Activated CD8-positive, alpha-beta memory T cell treated with anti-CD3 and anti-CD28 coated beads for 1 hour (primary cell): ENCODE results near the gene MKNK2.
"Not testable (repeated sequence)": the region's sequence is repeated elsewhere in the genome, so short reads cannot be mapped to it uniquely, and the experiment has no call there.

Source experiments
- DNase-seq, 2 donors: peaks; one replicate each; pipeline ENCODE4 v3.0.0-alpha.2; 2020; ENCODE audit warnings: low read depth in 1 of 2; ENCODE audit errors: extremely low read depth in 1 of 2

Gene MKNK2

GRCh38 chr19:2044709-2045500 lies 6.1 kb downstream of the MKNK2 start:
- DNase-seq = no peak

GRCh38 chr19:2043961-2044708 lies 6.9 kb downstream of the MKNK2 start:
- DNase-seq = no peak

GRCh38 chr19:2043251-2043641 lies 7.8 kb downstream of the MKNK2 start:
- DNase-seq = no peak

- no peak for DNase-seq
Measured at GRCh38 chr19:2042485-2043250, 8.4 kb downstream of the MKNK2 start.

GRCh38 chr19:2041683-2042484 lies 9.2 kb downstream of the MKNK2 start:
- peak; percentile 98 to 100 for DNase-seq

- no peak for DNase-seq
Measured at GRCh38 chr19:2041433-2041682, 9.7 kb downstream of the MKNK2 start.

- DNase-seq = no peak
Measured at GRCh38 chr19:2040647-2041432, 10.2 kb downstream of the MKNK2 start.

GRCh38 chr19:2039959-2040646 lies 10.9 kb downstream of the MKNK2 start:
- no peak for DNase-seq

GRCh38 chr19:2039089-2039958 lies 11.7 kb downstream of the MKNK2 start:
- DNase-seq = no peak

- DNase-seq = no peak
Measured at GRCh38 chr19:2038284-2039088, 12.6 kb downstream of the MKNK2 start.

- DNase-seq = no peak
Measured at GRCh38 chr19:2037651-2038255, 13.3 kb downstream of the MKNK2 start.

- no peak for DNase-seq
Measured at GRCh38 chr19:2036424-2036823, 14.6 kb downstream of the MKNK2 start.

- no peak for DNase-seq
Measured at GRCh38 chr19:2035590-2035991, 15.5 kb downstream of the MKNK2 start.

GRCh38 chr19:2034729-2035589 lies 16.1 kb downstream of the MKNK2 start:
- no peak for DNase-seq

GRCh38 chr19:2034253-2034652 lies 16.8 kb downstream of the MKNK2 start:
- DNase-seq = not testable (repeated sequence)

GRCh38 chr19:2033825-2034159 lies 17.3 kb downstream of the MKNK2 start:
- DNase-seq = no peak
